Ureter (tissue), 1 donor: ENCODE data around the gene SLC9B1. TPM values are rescaled to one million over a fixed set of nuclear protein-coding genes. Genes with fewer than 3 reads are reported as not detected.

ENCODE experiments used
- DNase-seq: peaks from one replicate; pipeline ENCODE4 v3.0.0-alpha.2; 2020; ENCODE audit warnings: low spot score
- total RNA-seq: library from RNA; stranded (reverse); gene quantifications from one replicate; pipeline ENCODE4 v1.2.4, GENCODE V29; 2023
- donor health status: DM: yes; HTN: yes; CAD: no.

SLC9B1 gene
- total RNA-seq: 1.8 TPM

DNA sequence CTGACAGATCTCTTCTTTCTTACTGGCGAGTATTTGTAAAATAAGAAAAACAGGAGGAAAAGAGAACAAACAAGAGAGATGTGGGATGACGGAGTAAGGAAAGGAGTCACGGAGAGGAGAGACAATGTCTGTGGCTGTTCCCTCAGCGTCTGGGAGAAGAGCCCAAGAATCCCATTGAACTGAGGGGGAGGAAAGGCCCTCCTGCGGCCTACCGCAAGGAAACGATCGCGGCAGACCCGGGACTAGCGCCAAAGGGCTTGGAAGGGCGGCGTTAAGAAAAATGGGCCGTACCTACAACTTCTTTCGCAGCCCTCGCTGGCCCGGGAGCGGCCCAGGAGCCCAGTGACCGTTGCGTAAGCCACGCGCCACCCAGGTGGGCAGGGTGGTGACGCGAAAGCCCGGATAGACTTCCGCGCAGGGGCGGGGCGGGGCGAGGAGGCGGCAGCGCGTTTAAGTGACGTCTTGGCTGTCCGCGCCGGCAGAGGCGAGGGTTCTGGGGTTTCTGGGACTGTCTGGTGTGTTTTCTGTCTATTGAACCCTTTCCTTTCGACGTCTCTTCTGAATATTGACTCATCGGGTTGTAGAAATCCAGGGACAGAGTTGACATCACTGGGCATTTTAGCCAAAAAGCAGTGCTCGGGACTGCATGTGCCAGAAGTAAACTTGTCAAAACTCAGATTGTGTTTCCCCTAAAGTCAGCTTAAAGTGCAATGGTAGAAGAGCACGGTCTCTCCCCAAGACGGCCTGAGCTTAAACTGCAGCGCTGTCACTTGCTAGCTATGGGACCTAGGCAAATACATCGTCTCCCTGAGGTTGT lies at the start of gene SLC9B1:
Gene SLC9B1 (minus strand): TSS at position 398 of the 817 bp plus-strand sequence. CDS start 27,994 bp downstream, outside the sequence.
- peak; percentile 96 for DNase-seq

- no peak for DNase-seq
Measured at GRCh38 chr4:103067841-103068547, 48.5 kb upstream of the SLC9B1 start.

GRCh38 chr4:103060453-103061148 lies 41.1 kb upstream of the SLC9B1 start:
- DNase-seq: no peak

- DNase-seq: no peak
Measured at GRCh38 chr4:103054030-103054429, 34.5 kb upstream of the SLC9B1 start.

GRCh38 chr4:103052779-103053178 lies 33.3 kb upstream of the SLC9B1 start:
- no peak for DNase-seq

DNA sequence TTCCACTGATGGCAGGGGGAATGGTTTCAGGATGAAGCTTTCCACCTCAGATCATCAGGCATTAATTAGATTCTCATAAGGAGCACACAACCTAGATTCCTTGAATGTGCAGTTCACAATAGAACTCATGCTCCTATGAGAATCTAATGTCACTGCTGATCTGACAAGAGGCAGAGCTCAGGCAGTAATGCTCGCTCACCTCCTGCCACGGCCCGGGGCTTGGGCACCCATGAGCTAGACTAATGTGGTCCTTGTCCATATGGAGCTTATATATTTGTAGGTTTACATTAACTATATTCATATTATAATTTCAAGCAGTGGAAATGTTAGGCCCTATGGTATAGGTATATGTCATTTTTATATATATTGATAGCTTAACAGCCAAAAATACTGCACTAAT lies 32.6 kb upstream of the SLC9B1 start:
- no peak for DNase-seq

DNA sequence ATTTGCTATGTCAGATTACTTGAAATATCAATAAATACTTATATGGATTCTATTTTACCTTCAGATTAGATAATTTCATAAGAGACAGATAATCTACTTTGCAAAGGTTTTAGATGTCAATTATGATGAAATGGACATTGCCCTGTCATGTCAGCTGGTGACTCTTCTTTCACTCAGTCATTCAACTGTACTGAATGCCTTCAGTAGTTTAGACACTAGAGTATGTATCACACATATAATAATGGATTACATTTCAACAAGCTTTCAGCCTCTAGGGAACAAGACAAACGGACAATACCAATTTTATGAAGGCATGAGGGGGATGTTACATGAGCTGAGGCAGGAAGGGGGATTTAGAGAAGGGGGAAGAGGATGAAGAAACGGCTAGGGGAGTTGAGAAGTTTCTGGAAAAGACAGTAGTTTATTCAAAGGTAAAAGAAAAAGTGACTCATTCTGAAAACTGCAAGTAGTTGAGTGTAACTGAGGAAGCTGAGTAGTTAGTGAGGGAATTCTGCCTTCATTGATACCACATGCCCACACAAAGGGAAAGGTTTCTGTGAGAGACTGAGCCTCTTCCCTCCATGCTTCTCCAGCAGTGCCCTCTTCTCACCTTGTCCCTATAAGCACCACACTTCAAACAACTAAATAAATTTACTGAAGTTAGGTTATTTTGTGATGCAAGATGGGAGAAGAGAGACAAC lies 31.4 kb upstream of the SLC9B1 start:
- no peak for DNase-seq

GRCh38 chr4:103046416-103047290 lies 27.1 kb upstream of the SLC9B1 start:
- DNase-seq: no peak

- DNase-seq: no peak
Measured at GRCh38 chr4:103044183-103044582, 24.7 kb upstream of the SLC9B1 start.

DNA sequence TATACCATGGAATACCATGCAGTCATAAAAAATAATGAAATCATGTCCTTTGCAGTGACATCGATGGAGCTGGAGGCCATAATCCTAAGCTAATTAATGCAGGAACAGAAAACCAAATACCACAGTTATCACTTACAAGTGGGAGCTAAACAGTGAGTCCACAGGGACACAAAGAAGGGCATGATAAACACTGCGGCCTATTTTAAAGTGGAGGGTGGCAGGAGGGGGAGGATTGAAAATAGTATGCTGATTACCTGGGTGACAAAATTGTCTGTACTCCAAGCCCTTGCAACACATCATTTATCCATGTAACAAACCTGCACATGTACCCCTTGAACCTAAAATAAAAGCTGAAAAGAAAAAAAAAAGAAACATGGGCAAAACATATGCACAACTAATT lies 16.7 kb upstream of the SLC9B1 start:
- no peak for DNase-seq

DNA sequence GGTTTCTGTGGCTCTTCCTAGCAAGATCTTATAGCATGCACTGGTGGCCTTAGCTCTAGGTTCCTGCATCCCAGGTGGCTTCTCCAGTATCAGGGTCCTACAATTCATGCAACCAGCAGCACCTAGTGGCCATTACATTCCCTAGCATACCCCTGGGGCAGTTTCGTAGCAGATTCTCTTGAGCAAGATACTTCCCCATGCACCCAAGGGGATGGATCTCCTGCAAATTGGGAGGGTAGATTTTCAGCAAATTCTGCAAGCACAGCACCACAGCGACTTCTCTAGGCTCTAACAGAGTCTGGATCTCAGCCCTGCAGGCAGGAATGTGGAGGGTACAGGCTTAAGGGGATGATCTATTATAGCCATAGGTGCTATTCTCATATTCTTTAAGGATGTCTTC lies 13.1 kb upstream of the SLC9B1 start:
- DNase-seq: no peak

DNA sequence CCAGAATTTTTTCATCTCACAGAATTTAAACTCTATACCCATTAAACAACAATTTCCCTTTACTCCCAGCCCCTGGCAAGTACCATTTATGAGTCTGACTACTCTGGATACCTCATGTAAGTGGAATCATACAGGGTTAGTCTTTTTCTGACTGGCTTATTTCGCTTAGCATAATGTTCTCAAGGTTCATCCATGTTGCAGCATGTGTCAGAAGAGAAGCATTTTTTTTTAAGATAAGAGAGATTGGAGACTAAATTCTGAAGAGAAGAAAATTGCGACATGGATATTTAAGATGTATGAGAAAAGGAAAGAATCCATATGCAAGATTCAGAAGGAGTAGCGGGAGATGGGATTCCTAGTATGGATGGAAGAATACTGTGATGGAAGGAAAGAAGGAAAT lies 11.3 kb upstream of the SLC9B1 start:
- DNase-seq: no peak

- DNase-seq: no peak
Measured at GRCh38 chr4:103029300-103029699, 9.8 kb upstream of the SLC9B1 start.

- no peak for DNase-seq
Measured at GRCh38 chr4:103026868-103027267, 7.4 kb upstream of the SLC9B1 start.

- DNase-seq: no peak
Measured at GRCh38 chr4:103024996-103025395, 5.5 kb upstream of the SLC9B1 start.

DNA sequence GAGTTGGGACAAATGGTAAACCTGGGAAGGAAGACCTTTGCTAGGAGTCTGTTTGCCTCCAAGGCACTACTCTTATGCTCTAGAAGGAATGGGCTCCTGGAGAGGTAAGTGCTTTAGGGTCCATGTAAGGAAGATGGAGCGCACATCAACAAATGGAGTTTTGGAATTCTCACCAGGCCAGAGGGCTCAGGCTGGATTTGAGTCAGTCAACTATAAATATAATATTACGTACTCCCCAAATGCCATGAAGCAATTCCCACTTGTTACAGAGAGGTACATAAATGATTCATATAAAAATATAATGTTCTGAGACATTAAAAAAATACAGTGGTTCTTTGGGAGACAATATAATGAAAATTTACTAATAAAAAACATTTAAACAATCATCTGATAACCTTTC lies 1.6 kb upstream of the SLC9B1 start:
- no peak for DNase-seq

- no peak for DNase-seq
Measured at GRCh38 chr4:103018391-103019307, 856 bp downstream of the SLC9B1 start.

- no peak for DNase-seq
Measured at GRCh38 chr4:103012551-103012950, 7.0 kb downstream of the SLC9B1 start.

DNA sequence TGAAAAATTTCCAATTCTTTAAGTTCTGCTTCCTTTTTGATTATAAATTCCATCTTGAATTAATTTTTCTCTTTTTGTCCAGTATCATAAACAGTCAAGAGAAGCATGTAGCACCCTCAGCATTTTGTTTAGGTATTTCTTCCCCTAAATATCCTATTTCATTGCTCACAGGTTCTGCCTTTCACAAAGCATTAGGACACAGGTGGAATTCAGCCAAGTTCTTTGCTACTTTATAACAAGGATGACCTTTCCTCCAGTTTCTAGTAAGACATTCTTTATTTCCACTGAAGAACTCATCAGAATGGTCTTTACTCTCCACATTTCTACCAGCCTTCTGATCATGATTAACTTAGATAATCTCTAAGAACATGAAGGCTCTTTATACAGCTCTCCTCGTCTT lies 7.4 kb downstream of the SLC9B1 start:
- no peak for DNase-seq
